ENCODE results near the gene ACOT11. TPM values are rescaled to one million over a fixed set of nuclear protein-coding genes. Genes with fewer than 3 reads are reported as not detected.
"Not testable (repeated sequence)": the region's sequence is repeated elsewhere in the genome, so short reads cannot be mapped to it uniquely, and the experiment has no call there.

ACOT11 gene
- total RNA-seq, 4 donors from 2014 or later: 6.9 to 19.1 (median 13.4) TPM

- Histone ChIP-seq H3K4me3 (no peak overlapping the region), H3K27me3 (no peaks in the 10 kb centered on the region), H3K4me1 (no peaks in the 10 kb centered on the region), H3K36me3 (no peaks in the 10 kb centered on the region), H3K9me3 (no peaks in the 10 kb centered on the region), H3K27ac (replicated peaks in 1 of 4) (no peak overlapping the region)
- TF ChIP-seq CTCF (IDR thresholded peaks at IDR 0.05): no peak
- no peak for TF ChIP-seq POLR2A (IDR thresholded peaks at IDR 0.05; ENCODE audit: low read depth)
- no peak for TF ChIP-seq POLR2AphosphoS5 (IDR thresholded peaks at IDR 0.05)
- no peak for TF ChIP-seq EP300 (IDR thresholded peaks at IDR 0.05)
- intact Hi-C loops (cut with DNase I): no loop called here
- WGBS: 86% methylated on average over 2 of the region's 2 CpGs
- no peak for DNase-seq (ENCODE audit: extremely low spot score)
These were observed 29.5 kb upstream of the ACOT11 start for GRCh38 chr1:54518489-54518888.

- no peak for DNase-seq (ENCODE audit: extremely low spot score)
- Histone ChIP-seq H3K9me3 (no peaks in the 10 kb centered on the region), H3K4me3 (no peak overlapping the region), H3K36me3 (no peaks in the 10 kb centered on the region), H3K27me3 (no peaks in the 10 kb centered on the region), H3K4me1 (no peaks in the 10 kb centered on the region), H3K27ac (replicated peaks in 1 of 4) (no peak overlapping the region)
- no peak for TF ChIP-seq EP300 (IDR thresholded peaks at IDR 0.05)
- no peak for TF ChIP-seq POLR2A (IDR thresholded peaks at IDR 0.05; ENCODE audit: low read depth)
- no peak for TF ChIP-seq POLR2AphosphoS5 (IDR thresholded peaks at IDR 0.05)
- no peak for TF ChIP-seq CTCF (IDR thresholded peaks at IDR 0.05)
- intact Hi-C loops (cut with DNase I): no loop called here
- 68% methylated on average over 5 of the region's 5 CpGs for WGBS
These were observed 28.3 kb upstream of the ACOT11 start for GRCh38 chr1:54519709-54520108.

- Histone ChIP-seq H3K27me3 (no peaks in the 10 kb centered on the region), H3K4me1 (no peaks in the 10 kb centered on the region), H3K4me3 (no peak overlapping the region), H3K9me3 (no peaks in the 10 kb centered on the region), H3K36me3 (no peaks in the 10 kb centered on the region), H3K27ac (replicated peaks in 1 of 4) (no peak overlapping the region)
- no peak for TF ChIP-seq CTCF (IDR thresholded peaks at IDR 0.05)
- TF ChIP-seq POLR2A (IDR thresholded peaks at IDR 0.05; ENCODE audit: low read depth): no peak
- TF ChIP-seq POLR2AphosphoS5 (IDR thresholded peaks at IDR 0.05): no peak
- TF ChIP-seq EP300 (IDR thresholded peaks at IDR 0.05): no peak
- WGBS: 92% methylated on average over 9 of the region's 9 CpGs
- DNase-seq (ENCODE audit: extremely low spot score): no peak
- intact Hi-C loops (cut with DNase I): no loop called here
These were observed 27.3 kb upstream of the ACOT11 start for GRCh38 chr1:54520631-54521321.

GRCh38 chr1:54526565-54526964, 21.5 kb upstream of the ACOT11 start:
- H3K4me1 ChIP-seq; H3K27ac ChIP-seq (replicated peaks in 1 of 4); DNase-seq (ENCODE audit: extremely low spot score); intact Hi-C loops (cut with DNase I); H3K27me3 ChIP-seq; H3K9me3 ChIP-seq; H3K36me3 ChIP-seq; H3K4me3 ChIP-seq: not testable (repeated sequence)
- WGBS: 81% methylated on average over 3 of the region's 3 CpGs

- no peaks in the 10 kb centered on the region for H3K27me3 ChIP-seq
- WGBS: 74% methylated on average over 1 of the region's 1 CpG
- H3K4me3 ChIP-seq: no peak overlapping the region
- DNase-seq (ENCODE audit: extremely low spot score): no peak
- no peaks in the 10 kb centered on the region for H3K4me1 ChIP-seq
- intact Hi-C loops (cut with DNase I): no loop called here
- TF ChIP-seq EP300 (IDR thresholded peaks at IDR 0.05) (no peak), CTCF (IDR thresholded peaks at IDR 0.05) (no peak), POLR2A (IDR thresholded peaks at IDR 0.05; ENCODE audit: low read depth) (no peak), POLR2AphosphoS5 (IDR thresholded peaks at IDR 0.05) (no peak)
- H3K27ac ChIP-seq (replicated peaks in 1 of 4): no peak overlapping the region
- H3K36me3 ChIP-seq: no peaks in the 10 kb centered on the region
- no peaks in the 10 kb centered on the region for H3K9me3 ChIP-seq
These were observed 19.4 kb upstream of the ACOT11 start for GRCh38 chr1:54528613-54529012.
